ENCODE data around the gene FAM81A.
A peak's percentile ranks its signal among the peaks of the same experiment; 100 is the strongest.
"Not testable (repeated sequence)": the region's sequence is repeated elsewhere in the genome, so short reads cannot be mapped to it uniquely, and the experiment has no call there.

FAM81A gene

GRCh38 chr15:59489485-59489884 lies 51.5 kb downstream of the FAM81A start:
- FAIRE-seq = not testable (repeated sequence)

- no peak for FAIRE-seq
These were observed 53.1 kb downstream of the FAM81A start for GRCh38 chr15:59491062-59491461.

DNA sequence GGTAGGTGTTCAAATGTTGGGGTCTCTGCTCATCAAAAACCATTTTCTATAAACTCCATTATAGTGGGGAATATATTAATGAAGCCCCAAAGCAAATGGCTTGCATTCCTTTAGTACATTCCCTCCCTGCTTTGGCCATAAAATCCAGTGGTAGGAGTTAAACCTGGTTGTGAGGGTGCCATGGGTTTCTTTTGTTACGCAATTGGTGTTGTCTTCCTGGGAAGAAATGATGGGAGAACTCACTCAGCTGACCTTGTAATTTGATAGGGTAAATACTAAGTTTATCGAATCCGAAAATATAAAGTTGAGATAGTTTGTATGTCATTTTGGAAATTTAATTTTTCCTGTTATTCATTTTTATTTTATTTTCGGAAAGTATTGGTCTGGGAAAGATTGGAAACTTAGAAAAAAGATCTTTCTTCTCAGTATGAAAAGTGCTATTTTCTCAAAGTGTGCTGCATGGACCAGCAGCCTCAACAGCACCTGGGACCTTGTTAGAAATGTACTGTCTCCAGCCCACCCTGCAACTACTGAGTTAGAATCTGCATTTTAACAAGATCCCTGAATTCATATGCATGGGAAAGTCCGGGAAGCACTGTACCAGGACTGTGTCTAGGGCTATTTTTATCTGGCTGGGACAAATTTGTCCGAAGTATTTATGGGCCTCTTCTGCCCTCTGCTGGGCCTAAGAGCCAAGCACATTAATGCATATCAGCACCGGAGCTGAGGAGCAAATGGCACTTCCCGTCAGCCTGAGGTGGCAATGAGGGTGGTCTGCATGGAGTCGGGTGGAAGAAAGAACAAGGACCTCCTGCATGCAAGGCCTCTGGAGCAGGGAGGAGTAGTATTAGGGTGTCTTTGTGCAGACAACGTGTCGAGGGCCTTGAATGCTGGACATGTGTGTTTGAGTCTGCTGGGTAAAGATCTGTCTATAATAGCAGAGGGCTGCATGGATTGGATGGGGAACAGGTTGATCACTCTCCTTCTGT lies 54.7 kb downstream of the FAM81A start:
- no peak for FAIRE-seq

DNA sequence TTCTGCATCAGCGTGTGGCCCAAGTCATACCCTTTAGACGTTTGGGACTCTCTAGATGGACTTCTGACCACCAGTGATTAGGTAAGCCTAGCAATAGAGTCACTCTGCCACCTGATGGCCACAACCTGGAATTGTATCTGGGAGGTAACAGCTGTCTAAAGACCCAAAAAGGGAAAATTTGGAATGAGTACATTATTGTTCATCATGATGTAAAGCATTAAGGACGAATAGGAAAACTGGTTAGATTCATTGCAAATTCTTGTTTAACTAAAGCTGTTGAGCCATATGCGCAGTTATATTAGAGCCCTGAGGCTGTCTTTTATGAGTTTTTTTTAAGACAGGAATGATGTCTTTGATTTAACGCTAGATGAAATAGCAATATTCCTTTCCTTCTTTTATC lies 63.6 kb downstream of the FAM81A start:
- no peak for FAIRE-seq

DNA sequence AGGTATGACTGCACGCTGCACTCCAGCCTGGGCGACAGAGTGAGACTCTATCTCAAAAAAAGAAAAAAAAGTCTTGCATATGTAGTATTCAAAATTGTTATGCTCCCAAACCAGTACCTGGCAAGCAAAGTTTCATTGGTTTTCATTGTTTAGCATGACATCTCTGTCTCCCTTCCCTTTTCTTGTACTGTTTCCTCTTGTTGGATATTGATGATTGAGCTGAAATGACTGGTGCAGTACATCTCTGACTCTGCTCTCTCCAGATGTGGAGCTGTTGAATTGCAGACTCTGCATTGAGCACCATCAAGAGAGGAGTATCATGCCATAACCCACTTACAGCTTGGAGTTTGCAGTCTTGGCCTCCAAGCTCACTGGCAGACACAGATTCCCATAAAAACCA lies 77.2 kb downstream of the FAM81A start:
- FAIRE-seq = no peak

DNA sequence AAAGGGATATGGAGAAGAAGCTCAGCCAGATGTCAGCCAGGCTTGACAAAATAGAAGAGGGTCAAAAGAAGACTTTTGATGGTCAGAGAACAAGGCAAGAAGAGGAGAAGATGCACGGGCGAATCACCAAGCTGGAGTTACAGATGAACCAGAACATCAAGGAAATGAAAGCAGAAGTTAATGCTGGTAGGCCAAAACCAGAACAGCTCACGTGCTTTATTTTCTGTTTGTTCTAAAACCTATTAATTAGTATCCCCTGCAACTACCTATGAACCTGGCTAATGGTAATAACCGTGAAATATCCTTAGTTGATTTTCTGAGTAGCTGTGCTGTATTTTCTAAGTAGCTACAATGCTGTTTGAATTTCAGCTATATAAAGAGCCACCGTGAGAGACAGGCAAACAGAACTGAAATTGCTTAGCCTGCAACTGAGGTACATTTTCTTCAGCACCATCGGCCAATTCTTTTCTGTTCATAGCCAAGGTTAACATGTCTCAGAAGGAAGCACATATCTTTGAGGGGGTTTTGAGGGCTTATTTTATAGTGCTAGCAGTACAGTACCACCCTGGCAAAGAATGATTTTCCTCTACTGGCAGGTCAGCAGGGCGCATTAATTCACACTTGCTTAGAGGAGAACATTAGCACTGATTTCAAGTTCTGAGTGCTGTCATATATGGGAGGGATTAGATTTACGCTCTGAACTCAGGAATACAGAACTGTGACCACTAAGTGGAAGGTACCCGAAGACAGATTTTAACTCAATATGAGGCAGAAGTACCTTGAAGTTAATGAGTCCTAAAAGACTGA lies 78.9 kb downstream of the FAM81A start:
- no peak for FAIRE-seq

DNA sequence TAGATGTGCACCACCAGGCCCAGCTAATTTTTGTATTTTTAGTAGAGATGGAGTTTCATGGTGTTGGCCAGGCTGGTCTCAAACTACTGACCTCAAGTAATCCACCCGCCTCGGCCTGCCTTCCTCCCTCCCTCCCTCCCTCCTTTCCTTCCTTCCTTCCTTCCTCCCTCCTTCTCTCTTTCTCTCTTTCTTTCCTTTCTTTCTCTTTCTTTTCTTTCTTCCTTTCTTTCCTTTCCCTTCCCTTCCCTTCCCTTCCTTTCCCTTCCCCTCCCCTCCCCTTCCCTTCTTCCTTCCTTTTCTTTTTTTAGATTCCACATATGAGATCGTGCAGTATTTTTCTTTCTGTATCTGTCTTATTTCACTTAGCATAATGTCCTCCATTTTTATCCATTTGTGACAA lies 81.3 kb downstream of the FAM81A start:
- FAIRE-seq = no peak

GRCh38 chr15:59521443-59521842 lies 83.5 kb downstream of the FAM81A start:
- FAIRE-seq = no peak

DNA sequence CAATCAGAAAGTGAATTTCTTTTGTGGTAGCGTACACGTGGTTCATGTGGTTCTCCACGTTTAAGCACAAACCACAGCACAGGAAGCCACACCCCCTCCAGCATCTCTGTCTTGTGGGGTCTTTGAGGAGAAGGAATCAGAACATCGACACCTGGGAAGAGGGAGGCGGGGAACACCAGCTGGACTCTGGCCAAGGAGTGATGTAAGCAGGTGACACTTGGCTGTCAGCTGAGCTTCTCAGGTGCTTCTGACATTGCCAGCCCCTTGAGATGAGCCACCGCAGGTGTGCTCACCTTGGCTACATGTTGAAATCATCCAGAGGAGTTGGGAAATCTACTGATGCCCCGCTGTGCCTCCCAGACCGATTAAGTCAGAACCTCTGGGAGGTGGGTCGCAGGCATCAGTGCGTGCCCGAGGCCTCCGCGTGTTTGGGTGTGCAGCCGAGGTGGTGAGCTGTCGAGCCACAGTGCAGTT lies 85.0 kb downstream of the FAM81A start:
- FAIRE-seq = no peak

DNA sequence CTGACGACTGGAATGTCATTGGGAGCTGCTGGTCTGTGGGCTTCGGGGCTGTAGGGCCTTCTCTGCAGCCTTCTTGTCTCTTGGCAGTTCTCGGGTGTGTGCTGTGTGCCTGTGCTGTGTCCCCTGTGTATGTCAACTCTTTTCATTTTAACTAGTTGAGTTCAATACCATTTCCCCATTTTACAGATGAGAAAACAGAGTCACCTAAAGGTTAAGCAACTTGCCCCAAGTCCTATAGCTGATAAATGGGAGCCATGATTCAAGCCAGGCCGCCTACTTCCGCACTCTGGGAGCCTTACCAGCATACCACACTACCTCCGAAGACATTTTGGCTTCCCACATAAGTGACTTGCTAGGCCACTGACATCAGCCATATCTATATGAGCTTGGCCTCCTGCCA lies 85.7 kb downstream of the FAM81A start:
- no peak for FAIRE-seq

GRCh38 chr15:59524331-59524731 lies 86.3 kb downstream of the FAM81A start:
- no peak for FAIRE-seq

- FAIRE-seq = not testable (repeated sequence)
These were observed 88.5 kb downstream of the FAM81A start for GRCh38 chr15:59526466-59526865.

DNA sequence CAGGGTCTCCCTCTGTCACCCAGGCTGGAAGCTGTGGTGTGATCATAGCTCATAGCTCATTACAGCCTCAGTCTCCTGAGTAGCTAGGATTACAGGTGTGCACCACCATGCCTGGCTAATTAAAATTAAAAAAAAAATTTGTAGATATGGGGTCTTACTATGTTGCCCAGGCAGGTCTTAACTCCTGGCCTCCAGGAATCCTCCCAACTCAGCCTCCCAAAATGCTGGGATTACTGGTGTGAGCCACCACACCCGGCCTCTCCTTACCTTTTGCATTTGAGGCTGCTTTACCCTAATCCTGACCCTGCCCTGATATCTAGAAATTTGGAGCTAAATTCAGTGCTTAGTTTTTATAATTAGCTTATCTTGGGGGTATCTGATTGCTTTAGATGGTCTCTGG lies 90.4 kb downstream of the FAM81A start:
- FAIRE-seq = no peak

- FAIRE-seq = peak; percentile 88
These were observed 91.0 kb downstream of the FAM81A start for GRCh38 chr15:59528961-59529402.

GRCh38 chr15:59531066-59531675 lies 93.2 kb downstream of the FAM81A start:
- FAIRE-seq = no peak

DNA sequence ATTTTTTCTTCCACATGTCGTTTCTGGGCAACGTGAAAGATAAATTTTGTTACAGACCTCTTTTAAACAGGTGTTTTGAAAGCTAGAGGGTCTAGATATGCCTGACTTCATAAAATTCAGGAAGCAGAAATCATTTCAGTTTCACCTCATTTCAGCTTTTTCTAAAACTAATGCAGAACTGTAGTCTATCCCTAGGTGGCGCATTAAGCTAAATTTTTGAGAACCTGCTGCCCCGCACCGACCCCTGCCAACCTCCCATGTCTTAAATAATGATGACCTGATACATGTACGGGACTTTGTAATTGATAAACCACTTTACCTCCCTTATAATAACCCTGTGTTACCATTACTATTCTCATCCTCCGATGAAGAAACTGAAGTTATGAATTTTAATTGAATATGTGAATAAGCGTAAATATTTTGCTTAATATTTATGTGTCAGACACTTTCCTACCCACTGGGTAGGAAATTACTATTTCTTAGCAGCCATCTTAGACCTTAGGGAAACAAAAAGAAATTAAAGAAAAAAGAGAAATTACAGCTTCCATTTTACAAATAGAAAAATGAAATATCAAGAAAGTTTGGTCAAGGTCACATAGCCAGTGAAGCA lies 94.9 kb downstream of the FAM81A start:
- no peak for FAIRE-seq

- no peak for FAIRE-seq
These were observed 98.6 kb downstream of the FAM81A start for GRCh38 chr15:59536553-59536952.

DNA sequence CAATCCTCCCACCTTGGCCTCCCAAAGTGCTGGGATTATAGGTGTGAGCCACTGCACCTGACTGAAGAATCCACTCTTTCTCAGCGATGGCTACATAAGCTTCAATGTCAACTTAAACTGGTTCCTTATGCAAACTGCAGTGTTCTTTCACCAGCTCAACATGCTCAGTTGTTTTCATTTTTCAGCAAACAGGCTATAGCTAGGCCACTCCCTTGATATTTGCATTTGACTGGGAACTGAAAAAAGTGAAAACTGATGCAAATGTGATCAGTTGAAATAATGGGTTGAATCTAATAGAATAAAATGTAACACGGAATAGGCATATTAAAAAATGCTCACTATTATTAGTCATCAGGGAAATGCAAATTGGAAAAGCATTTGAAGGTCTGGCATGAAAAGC lies 99.4 kb downstream of the FAM81A start:
- no peak for FAIRE-seq

DNA sequence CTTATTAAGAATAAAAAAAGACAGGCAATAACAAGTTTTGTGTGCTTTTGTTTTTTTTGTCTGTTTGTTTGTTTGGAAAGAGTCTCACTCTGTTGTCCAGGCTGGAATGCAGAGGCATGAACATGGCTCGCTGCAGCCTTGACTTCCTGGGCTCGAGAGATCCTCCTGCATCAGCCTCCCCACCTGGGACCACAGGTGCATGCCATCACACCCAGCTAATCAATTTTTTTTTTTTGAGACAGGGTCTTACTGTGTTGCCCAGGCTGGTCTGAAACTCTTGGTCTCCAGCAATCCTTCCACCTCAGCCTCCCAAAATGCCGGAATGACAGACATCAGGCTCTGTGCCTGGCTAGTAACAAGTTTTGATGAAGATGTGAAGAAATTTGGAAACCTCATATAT lies 100.5 kb downstream of the FAM81A start:
- FAIRE-seq = no peak

- FAIRE-seq = no peak
These were observed 101.8 kb downstream of the FAM81A start for GRCh38 chr15:59539799-59540198.

DNA sequence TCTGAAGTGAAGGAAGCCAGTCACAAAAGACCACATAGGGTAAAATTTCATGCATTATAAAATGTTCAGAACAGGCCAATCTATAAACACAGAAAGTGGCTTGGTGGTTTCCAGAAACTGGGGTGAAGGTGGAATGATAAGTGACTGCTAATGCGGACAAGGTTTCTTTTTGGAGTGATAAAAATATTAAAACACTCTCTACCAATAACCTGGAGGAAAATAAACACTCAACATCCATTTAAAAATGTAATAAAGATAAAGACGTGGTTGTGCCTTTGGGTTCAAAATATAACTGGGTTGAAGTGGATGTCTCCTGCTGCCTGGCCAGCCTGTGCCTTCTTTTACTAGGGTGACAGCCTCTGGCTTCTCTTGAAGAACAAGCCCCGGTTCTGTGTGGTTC lies 102.7 kb downstream of the FAM81A start:
- FAIRE-seq = no peak

DNA sequence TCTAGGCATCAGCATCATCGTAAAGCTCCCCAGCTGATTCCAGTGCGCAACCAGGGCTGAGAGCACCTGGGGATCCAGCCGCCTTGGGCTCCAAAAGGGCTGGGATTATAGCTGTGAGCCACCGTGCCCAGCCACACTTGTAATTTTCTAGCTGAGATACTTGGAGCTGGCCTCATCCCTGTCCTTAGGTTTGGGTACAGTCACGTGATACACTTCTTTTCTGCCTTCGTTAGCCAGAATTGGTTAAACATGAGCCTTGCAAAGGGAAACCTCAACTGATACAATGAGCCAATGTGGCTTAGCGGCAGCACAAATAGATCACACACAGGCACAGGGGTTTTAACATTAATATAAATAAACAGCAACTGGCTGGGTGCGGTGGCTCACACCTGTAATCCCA lies 103.8 kb downstream of the FAM81A start:
- no peak for FAIRE-seq

Measured in endometrium (tissue), 2 donors.